ENCODE data around the gene ADCYAP1R1.

The ADCYAP1R1 gene

GRCh38 chr7:31080763-31081162 lies 28.7 kb downstream of the ADCYAP1R1 start:
- no peak overlapping the region for H3K27ac ChIP-seq (ENCODE audit: low read length)
- H3K4me3 ChIP-seq (ENCODE audit: low read length): no peak overlapping the region
- H3K9ac ChIP-seq (ENCODE audit: low read length): no peak overlapping the region
- no peaks in the 10 kb centered on the region for H3K9me3 ChIP-seq (ENCODE audit: control insufficient read depth, low read depth, low read length)
- H3K27me3 ChIP-seq (ENCODE audit: control insufficient read depth, insufficient read depth, low read length): no peaks in the 10 kb centered on the region
- H3K36me3 ChIP-seq (ENCODE audit: control insufficient read depth, low read depth, low read length): peaks cover 5% of the 10 kb centered on the region
- H3K4me1 ChIP-seq (ENCODE audit: control insufficient read depth, low read depth, low read length): no peaks in the 10 kb centered on the region

DNA sequence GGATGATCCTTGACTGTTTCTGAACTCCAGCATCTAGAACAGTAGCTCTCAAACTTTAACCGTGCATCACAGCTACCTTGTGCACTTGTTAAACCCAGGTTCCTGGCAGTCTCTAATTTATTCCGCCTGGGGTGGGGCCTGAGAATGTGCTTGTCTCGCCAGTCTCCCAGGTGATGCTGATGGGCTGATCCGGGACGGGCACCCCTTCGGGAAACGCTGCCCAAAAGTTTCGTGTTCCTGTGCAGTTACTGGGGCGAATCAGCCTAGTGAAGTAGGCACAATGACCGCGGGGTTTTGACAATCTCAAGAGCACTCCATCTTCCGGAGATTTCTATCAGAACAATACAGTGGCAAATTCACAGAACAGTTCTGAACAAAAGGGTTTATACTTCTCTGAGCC lies 29.9 kb downstream of the ADCYAP1R1 start:
- no peak overlapping the region for H3K9ac ChIP-seq (ENCODE audit: low read length)
- no peaks in the 10 kb centered on the region for H3K27me3 ChIP-seq (ENCODE audit: control insufficient read depth, insufficient read depth, low read length)
- no peak overlapping the region for H3K27ac ChIP-seq (ENCODE audit: low read length)
- peaks cover 5% of the 10 kb centered on the region for H3K36me3 ChIP-seq (ENCODE audit: control insufficient read depth, low read depth, low read length)
- no peaks in the 10 kb centered on the region for H3K4me1 ChIP-seq (ENCODE audit: control insufficient read depth, low read depth, low read length)
- H3K9me3 ChIP-seq (ENCODE audit: control insufficient read depth, low read depth, low read length): no peaks in the 10 kb centered on the region
- H3K4me3 ChIP-seq (ENCODE audit: low read length): no peak overlapping the region

DNA sequence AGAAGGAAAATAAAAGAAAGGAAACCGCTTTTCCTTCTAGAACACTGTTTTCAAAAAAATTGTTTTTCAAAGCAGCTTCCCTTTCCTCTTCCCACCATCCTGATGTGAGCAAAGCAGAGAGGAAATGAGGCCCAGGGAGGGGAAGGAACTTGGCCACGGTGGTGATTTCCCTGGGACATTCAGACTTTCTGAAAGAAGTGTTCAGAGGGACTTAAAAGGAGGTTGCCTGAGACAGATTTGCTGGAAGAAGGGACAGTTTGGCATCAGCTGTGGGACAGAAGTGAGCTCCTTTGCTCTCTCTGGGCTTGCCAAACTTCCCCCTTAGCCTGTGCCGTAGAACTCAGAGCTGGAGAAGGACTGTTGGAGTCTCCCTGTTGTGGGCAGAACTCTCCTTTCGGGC lies 30.3 kb downstream of the ADCYAP1R1 start:
- Histone ChIP-seq H3K9me3 (ENCODE audit: control insufficient read depth, low read depth, low read length) (no peaks in the 10 kb centered on the region), H3K4me1 (ENCODE audit: control insufficient read depth, low read depth, low read length) (no peaks in the 10 kb centered on the region), H3K27ac (ENCODE audit: low read length) (no peak overlapping the region), H3K4me3 (ENCODE audit: low read length) (no peak overlapping the region), H3K36me3 (ENCODE audit: control insufficient read depth, low read depth, low read length) (peaks cover 5% of the 10 kb centered on the region), H3K27me3 (ENCODE audit: control insufficient read depth, insufficient read depth, low read length) (no peaks in the 10 kb centered on the region), H3K9ac (ENCODE audit: low read length) (no peak overlapping the region)

- Histone ChIP-seq H3K4me3 (ENCODE audit: low read length) (no peak overlapping the region), H3K9me3 (ENCODE audit: control insufficient read depth, low read depth, low read length) (no peaks in the 10 kb centered on the region), H3K27me3 (ENCODE audit: control insufficient read depth, insufficient read depth, low read length) (no peaks in the 10 kb centered on the region), H3K36me3 (ENCODE audit: control insufficient read depth, low read depth, low read length) (peaks cover 5% of the 10 kb centered on the region), H3K4me1 (ENCODE audit: control insufficient read depth, low read depth, low read length) (no peaks in the 10 kb centered on the region), H3K27ac (ENCODE audit: low read length) (no peak overlapping the region), H3K9ac (ENCODE audit: low read length) (no peak overlapping the region)
Measured at GRCh38 chr7:31083210-31083786, 31.2 kb downstream of the ADCYAP1R1 start.

DNA sequence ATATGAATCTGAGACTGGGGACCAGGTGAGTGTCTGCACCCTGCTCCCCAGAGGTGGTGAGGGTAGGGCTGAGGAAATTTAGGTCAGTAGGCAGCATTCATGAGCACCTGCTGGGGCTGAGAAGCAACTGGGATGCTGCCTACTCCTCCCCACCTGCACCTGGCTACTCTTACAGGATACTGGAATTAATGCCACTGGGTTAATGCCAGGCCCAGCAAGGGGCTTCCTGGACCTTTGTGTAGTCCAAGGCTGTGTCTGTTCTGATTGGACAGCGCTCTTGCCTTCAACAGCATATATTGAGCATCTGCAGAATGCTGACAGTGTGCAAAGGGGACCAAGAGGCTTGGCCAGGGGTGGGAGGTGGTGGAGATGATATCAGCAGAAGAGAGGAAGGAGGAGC lies 32.1 kb downstream of the ADCYAP1R1 start:
- Histone ChIP-seq H3K36me3 (ENCODE audit: control insufficient read depth, low read depth, low read length) (peaks cover 5% of the 10 kb centered on the region), H3K27ac (ENCODE audit: low read length) (no peak overlapping the region), H3K4me1 (ENCODE audit: control insufficient read depth, low read depth, low read length) (no peaks in the 10 kb centered on the region), H3K9me3 (ENCODE audit: control insufficient read depth, low read depth, low read length) (no peaks in the 10 kb centered on the region), H3K27me3 (ENCODE audit: control insufficient read depth, insufficient read depth, low read length) (no peaks in the 10 kb centered on the region), H3K9ac (ENCODE audit: low read length) (no peak overlapping the region), H3K4me3 (ENCODE audit: low read length) (no peak overlapping the region)

GRCh38 chr7:31087351-31087750 lies 35.2 kb downstream of the ADCYAP1R1 start:
- Histone ChIP-seq H3K4me1 (ENCODE audit: control insufficient read depth, low read depth, low read length) (peaks cover 4% of the 10 kb centered on the region), H3K9ac (ENCODE audit: low read length) (no peak overlapping the region), H3K36me3 (ENCODE audit: control insufficient read depth, low read depth, low read length) (peaks cover 5% of the 10 kb centered on the region), H3K27me3 (ENCODE audit: control insufficient read depth, insufficient read depth, low read length) (no peaks in the 10 kb centered on the region), H3K4me3 (ENCODE audit: low read length) (no peak overlapping the region), H3K9me3 (ENCODE audit: control insufficient read depth, low read depth, low read length) (no peaks in the 10 kb centered on the region), H3K27ac (ENCODE audit: low read length) (no peak overlapping the region)

- peaks cover 4% of the 10 kb centered on the region for H3K4me1 ChIP-seq (ENCODE audit: control insufficient read depth, low read depth, low read length)
- H3K27ac ChIP-seq (ENCODE audit: low read length): no peak overlapping the region
- no peaks in the 10 kb centered on the region for H3K9me3 ChIP-seq (ENCODE audit: control insufficient read depth, low read depth, low read length)
- no peak overlapping the region for H3K9ac ChIP-seq (ENCODE audit: low read length)
- H3K27me3 ChIP-seq (ENCODE audit: control insufficient read depth, insufficient read depth, low read length): no peaks in the 10 kb centered on the region
- H3K4me3 ChIP-seq (ENCODE audit: low read length): no peak overlapping the region
- peaks cover 4% of the 10 kb centered on the region for H3K36me3 ChIP-seq (ENCODE audit: control insufficient read depth, low read depth, low read length)
Measured at GRCh38 chr7:31091924-31092434, 39.9 kb downstream of the ADCYAP1R1 start.

DNA sequence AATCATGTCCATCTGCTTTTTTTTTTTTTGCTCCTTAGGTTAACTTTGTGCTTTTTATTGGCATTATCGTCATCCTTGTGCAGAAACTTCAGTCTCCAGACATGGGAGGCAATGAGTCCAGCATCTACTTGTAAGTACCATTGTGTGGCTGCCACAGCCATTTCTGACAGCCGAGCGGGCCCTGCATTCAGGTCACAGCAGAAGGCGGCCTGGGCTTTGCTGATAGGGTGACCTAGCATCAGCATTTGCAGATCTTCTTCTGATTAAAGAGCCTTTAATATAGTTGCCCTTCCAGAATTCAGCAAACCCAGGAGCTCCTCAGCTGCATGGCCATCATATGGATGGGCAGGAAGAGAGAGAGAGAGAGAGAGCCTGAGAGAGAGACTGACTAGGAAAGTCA lies 40.5 kb downstream of the ADCYAP1R1 start:
- Histone ChIP-seq H3K4me3 (ENCODE audit: low read length) (no peak overlapping the region), H3K27me3 (ENCODE audit: control insufficient read depth, insufficient read depth, low read length) (no peaks in the 10 kb centered on the region), H3K4me1 (ENCODE audit: control insufficient read depth, low read depth, low read length) (peaks cover 4% of the 10 kb centered on the region), H3K36me3 (ENCODE audit: control insufficient read depth, low read depth, low read length) (peaks cover 4% of the 10 kb centered on the region), H3K27ac (ENCODE audit: low read length) (no peak overlapping the region), H3K9me3 (ENCODE audit: control insufficient read depth, low read depth, low read length) (no peaks in the 10 kb centered on the region), H3K9ac (ENCODE audit: low read length) (no peak overlapping the region)

- no peaks in the 10 kb centered on the region for H3K9me3 ChIP-seq (ENCODE audit: control insufficient read depth, low read depth, low read length)
- H3K4me3 ChIP-seq (ENCODE audit: low read length): no peak overlapping the region
- H3K9ac ChIP-seq (ENCODE audit: low read length): no peak overlapping the region
- peaks cover 4% of the 10 kb centered on the region for H3K36me3 ChIP-seq (ENCODE audit: control insufficient read depth, low read depth, low read length)
- no peak overlapping the region for H3K27ac ChIP-seq (ENCODE audit: low read length)
- no peaks in the 10 kb centered on the region for H3K27me3 ChIP-seq (ENCODE audit: control insufficient read depth, insufficient read depth, low read length)
- H3K4me1 ChIP-seq (ENCODE audit: control insufficient read depth, low read depth, low read length): peaks cover 4% of the 10 kb centered on the region
Measured at GRCh38 chr7:31093282-31093681, 41.2 kb downstream of the ADCYAP1R1 start.

GRCh38 chr7:31094271-31094670 lies 42.2 kb downstream of the ADCYAP1R1 start:
- Histone ChIP-seq H3K27ac (ENCODE audit: low read length) (no peak overlapping the region), H3K9ac (ENCODE audit: low read length) (no peak overlapping the region), H3K4me1 (ENCODE audit: control insufficient read depth, low read depth, low read length) (peaks cover 4% of the 10 kb centered on the region), H3K36me3 (ENCODE audit: control insufficient read depth, low read depth, low read length) (peaks cover 4% of the 10 kb centered on the region), H3K9me3 (ENCODE audit: control insufficient read depth, low read depth, low read length) (no peaks in the 10 kb centered on the region), H3K27me3 (ENCODE audit: control insufficient read depth, insufficient read depth, low read length) (no peaks in the 10 kb centered on the region), H3K4me3 (ENCODE audit: low read length) (no peak overlapping the region)

DNA sequence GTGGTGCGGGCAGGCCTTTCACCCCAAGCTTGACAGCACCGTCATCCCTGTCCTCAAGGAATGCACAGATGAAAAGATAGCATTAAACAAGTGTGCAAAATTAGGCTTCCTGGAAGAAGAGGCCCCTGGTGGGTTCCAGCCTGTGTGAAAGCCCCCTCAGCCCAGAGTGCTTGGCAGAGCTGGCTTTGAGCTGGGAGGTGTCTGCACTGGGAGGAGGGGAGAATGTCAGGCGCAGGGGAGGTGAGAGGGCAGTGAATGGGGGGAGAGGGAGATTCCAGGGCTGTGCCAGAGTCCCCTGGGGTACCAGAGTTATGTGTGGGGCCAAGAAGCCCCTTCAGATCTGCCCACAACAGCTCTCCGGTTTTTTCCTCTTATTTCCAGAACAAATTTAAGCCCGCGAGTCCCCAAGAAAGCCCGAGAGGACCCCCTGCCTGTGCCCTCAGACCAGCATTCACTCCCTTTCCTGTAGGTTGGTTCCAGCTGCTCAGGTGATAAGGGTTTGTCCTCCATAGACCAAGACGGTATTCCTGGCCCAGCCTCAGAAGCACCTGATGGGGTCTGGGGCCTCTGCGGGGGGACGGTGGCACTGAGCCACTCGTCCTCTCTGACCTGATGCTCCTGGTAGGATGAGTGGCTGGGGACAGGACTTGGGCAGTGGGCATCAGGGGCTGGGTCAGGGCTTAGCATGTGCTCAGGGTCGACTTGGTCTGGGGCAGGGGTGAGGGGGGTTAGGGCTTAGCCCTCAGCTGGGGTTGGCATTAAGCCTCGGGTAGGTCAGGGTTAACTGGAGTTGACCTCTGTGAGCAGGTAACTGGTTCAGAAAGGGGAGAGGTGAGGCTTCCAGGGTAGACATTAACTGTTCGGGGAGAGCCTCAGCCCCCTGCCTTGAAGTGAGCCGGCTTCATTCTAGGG lies 43.4 kb downstream of the ADCYAP1R1 start:
- Histone ChIP-seq H3K9ac (ENCODE audit: low read length) (no peak overlapping the region), H3K27ac (ENCODE audit: low read length) (no peak overlapping the region), H3K9me3 (ENCODE audit: control insufficient read depth, low read depth, low read length) (no peaks in the 10 kb centered on the region), H3K4me3 (ENCODE audit: low read length) (no peak overlapping the region), H3K27me3 (ENCODE audit: control insufficient read depth, insufficient read depth, low read length) (no peaks in the 10 kb centered on the region), H3K4me1 (ENCODE audit: control insufficient read depth, low read depth, low read length) (peaks cover 4% of the 10 kb centered on the region), H3K36me3 (ENCODE audit: control insufficient read depth, low read depth, low read length) (peaks cover 4% of the 10 kb centered on the region)

Measured in iPS-18a (cell line).